Activated T-helper 2 cell treated with anti-CD3 and anti-CD28 coated beads, Interferon-gamma antibody, Interleukin-2, Interleukin-4, amounts not matched to agents 10 μg/mL and 5 μg/mL and 100 μg/mL, durations not matched to agents 14 hours and 24 hours and 36 hours (primary cell): Measurements from ENCODE around the gene APBB2. TPM values are rescaled to one million over a fixed set of nuclear protein-coding genes. Genes with fewer than 3 reads are reported as not detected.

ENCODE experiments used
- DNase-seq: peaks from one replicate; pipeline ENCODE4 v3.0.0; 2021; ENCODE audit warnings: low spot score
- H3K27ac Mint-ChIP-seq: one replicate; pipeline ENCODE4 v1.8.0; 2021; ENCODE audit warnings: mixed read lengths
- H3K27me3 Mint-ChIP-seq: one replicate; pipeline ENCODE4 v1.8.0; 2021; ENCODE audit warnings: low read depth, mixed read lengths
- H3K36me3 Mint-ChIP-seq: one replicate; pipeline ENCODE4 v1.8.0; 2021; ENCODE audit warnings: low read depth, mixed read lengths
- H3K4me1 Mint-ChIP-seq: one replicate; pipeline ENCODE4 v1.8.0; 2021; ENCODE audit warnings: low read depth, mixed read lengths
- H3K4me3 Mint-ChIP-seq: one replicate; pipeline ENCODE4 v1.8.0; 2021; ENCODE audit warnings: low read depth, mild to moderate bottlenecking, moderate library complexity, mixed read lengths
- H3K9me3 Mint-ChIP-seq: one replicate; pipeline ENCODE4 v1.8.0; 2021; ENCODE audit warnings: mixed read lengths
- intact Hi-C: fragments of 100-400 bp; cut with micrococcal nuclease; formaldehyde crosslinking; loops from one replicate; pipeline ENCODE4 v1.15.1; 2023
- total RNA-seq: library from RNA; stranded (reverse); gene quantifications from 2 replicates; pipeline ENCODE4 v1.2.3, GENCODE V29; 2022

The APBB2 gene
- total RNA-seq, 1 donor from 2014 or later, result 0.73 TPM

DNA sequence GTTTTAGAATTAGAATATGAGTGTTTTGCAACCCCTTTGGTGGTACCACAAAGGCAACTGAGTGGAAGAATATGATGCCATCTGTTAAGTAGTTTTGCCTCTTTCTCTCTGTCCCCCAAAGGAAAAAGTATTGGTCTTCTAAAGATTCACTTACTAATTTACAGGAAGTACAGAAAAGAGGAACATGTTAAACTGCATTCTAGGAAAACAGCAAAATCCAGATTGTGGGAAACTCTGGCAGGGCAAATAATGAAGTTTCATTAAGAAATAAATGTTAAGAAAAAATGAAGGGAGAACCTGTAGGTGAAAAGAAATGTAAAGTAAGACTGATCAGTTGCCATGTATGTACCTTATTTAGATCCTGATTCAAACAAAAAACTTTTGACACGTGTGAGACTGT, 425.3 kb downstream of the APBB2 start:
- DNase-seq, result no peak
- intact Hi-C loops, result no loop called here
- Mint-ChIP-seq H3K9me3 (no peaks in the 10 kb centered on the region), H3K4me1 (no peaks in the 10 kb centered on the region), H3K4me3 (no peak overlapping the region), H3K36me3 (no peaks in the 10 kb centered on the region), H3K27me3 (peaks cover 43% of the 10 kb centered on the region), H3K27ac (no peak overlapping the region)

DNA sequence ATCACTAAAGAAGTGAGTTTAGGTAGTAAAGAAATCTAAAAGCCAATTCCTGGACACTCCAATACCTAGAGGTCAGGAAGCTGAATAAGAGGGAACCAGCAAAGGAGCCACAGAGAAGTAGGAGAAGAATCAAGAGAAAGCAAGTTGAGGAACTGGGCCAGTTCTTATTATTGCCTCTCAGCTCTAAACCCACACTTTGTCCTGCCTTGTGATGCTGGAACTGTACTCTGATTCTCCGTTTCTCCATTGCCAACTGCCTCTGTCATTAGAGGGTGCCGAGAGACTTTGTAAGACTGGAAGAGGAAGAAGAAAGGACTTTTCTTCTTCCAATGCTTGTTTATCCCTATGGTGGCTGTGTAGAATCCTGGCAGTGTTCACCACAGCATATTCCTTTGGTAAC, 426.0 kb downstream of the APBB2 start:
- Mint-ChIP-seq H3K27ac (no peak overlapping the region), H3K4me3 (no peak overlapping the region), H3K36me3 (no peaks in the 10 kb centered on the region), H3K9me3 (no peaks in the 10 kb centered on the region), H3K4me1 (no peaks in the 10 kb centered on the region), H3K27me3 (peaks cover 41% of the 10 kb centered on the region)
- DNase-seq, result no peak
- intact Hi-C loops, result no loop called here

DNA sequence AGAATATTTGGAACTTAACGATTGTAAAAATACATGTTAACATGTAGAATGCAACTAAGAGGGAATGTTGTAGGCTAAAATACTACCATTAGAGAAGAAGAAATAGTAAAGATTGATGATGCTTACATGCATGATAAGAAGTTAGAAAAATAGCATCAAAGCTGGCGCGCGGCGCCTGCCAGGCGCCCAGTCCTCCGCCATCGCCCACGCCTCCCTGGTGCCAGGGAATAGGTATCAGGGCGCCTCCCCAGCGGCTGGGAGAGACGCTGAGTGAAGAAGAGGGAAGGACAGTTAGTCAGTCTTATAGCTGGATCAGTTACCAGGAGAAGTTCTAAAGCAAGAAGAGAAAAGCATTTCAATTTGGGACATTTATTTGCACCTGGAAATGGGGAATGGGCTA, 428.6 kb downstream of the APBB2 start:
- intact Hi-C loops, result no loop called here
- peaks cover 40% of the 10 kb centered on the region for H3K27me3 Mint-ChIP-seq
- H3K4me3 Mint-ChIP-seq, result no peak overlapping the region
- H3K9me3 Mint-ChIP-seq, result no peaks in the 10 kb centered on the region
- no peak overlapping the region for H3K27ac Mint-ChIP-seq
- H3K4me1 Mint-ChIP-seq, result no peaks in the 10 kb centered on the region
- no peaks in the 10 kb centered on the region for H3K36me3 Mint-ChIP-seq
- DNase-seq, result no peak

DNA sequence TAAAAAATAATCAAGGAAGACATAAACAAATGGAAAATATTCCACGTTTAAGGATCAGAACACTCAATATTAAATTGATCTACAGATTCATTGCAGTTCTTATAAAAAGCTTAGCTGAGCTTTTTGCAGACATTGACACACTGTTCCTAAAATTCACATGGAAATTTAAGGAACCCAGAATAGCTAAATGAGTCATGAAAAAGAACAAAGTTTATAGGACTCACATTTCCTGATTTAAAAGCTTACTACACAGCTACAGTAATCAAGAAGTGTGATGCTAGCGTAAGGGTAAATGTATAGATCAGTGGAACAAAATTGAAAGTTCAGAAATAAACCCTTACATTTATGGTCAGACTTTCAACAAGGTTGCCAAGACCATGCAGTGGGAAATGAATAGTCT, 431.5 kb downstream of the APBB2 start:
- Mint-ChIP-seq H3K9me3 (peaks cover 3% of the 10 kb centered on the region), H3K4me3 (no peak overlapping the region), H3K36me3 (no peaks in the 10 kb centered on the region), H3K27me3 (peaks cover 24% of the 10 kb centered on the region), H3K27ac (no peak overlapping the region), H3K4me1 (no peaks in the 10 kb centered on the region)
- intact Hi-C loops, result no loop called here
- DNase-seq, result no peak

DNA sequence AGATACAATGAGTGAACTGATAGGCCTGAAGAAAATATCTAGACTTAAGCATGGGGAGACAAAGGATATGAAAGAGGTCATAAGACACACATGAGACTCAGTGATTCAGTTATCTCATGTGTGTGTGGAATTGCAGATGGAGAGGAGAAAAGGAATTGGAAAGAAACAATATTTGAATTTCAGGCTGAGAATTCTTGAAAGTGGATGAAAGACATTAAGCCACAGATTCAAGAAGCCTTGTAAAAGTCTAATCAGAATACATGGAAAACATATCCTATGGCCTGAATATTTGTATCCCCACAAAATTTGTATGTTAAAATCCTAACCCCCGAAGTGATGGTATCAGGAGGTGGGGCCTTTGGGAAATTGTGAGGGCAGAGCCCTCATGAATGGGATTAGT, 436.3 kb downstream of the APBB2 start:
- Mint-ChIP-seq H3K27me3 (peaks cover 18% of the 10 kb centered on the region), H3K4me3 (no peak overlapping the region), H3K27ac (no peak overlapping the region), H3K36me3 (no peaks in the 10 kb centered on the region), H3K9me3 (peaks cover 5% of the 10 kb centered on the region), H3K4me1 (no peaks in the 10 kb centered on the region)
- intact Hi-C loops, result no loop called here
- no peak for DNase-seq

DNA sequence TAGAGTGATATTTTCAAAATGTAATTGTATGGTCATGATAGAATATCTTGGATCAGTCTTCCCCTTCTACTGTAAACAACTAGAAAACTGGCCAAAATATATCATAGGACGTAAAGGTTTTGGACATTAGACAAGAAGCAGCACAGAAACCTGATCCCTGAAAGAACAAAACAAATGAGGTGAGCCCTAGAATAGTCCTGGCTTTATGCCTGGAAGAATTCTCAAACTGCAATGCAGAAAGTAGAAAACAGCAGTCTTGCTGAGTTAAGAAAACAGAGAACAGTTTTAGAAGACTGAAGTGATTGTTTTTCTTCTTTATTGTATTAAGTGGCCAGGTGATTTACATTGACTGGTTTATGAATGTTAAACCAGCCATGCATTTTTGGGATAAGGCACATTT, 445.1 kb downstream of the APBB2 start:
- Mint-ChIP-seq H3K4me1 (no peaks in the 10 kb centered on the region), H3K27me3 (peaks cover 30% of the 10 kb centered on the region), H3K4me3 (no peak overlapping the region), H3K27ac (no peak overlapping the region), H3K36me3 (no peaks in the 10 kb centered on the region), H3K9me3 (no peaks in the 10 kb centered on the region)
- no peak for DNase-seq
- intact Hi-C loops, result no loop called here

DNA sequence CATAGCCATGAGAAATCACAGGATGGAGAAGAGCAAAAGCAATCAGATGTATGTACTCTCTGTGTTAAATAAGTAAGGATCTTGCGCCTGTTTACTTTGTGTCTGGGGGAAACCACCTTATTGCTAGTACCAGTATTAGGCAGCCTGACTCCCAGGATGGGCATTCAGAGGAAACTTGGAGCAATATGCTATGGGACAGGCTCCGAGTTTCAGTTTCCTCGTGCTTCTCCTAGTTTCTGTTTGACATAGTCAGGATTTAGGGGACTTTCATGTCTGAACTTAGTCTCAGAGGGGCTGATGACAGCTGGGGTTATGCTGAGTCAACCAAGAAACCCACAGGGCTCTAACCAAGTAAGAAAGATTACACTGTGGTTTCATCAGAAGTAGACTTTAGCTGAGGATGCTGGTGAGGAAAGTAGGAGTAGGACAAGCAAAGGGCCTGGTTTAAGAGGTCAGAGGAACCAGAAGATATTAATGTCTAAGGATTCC, 451.1 kb downstream of the APBB2 start:
- Mint-ChIP-seq H3K27ac (peak overlapping the region; percentile 55), H3K27me3 (peaks cover 25% of the 10 kb centered on the region), H3K4me1 (peaks cover 17% of the 10 kb centered on the region), H3K4me3 (no peak overlapping the region), H3K9me3 (no peaks in the 10 kb centered on the region), H3K36me3 (no peaks in the 10 kb centered on the region)
- intact Hi-C loops, result loop anchor here (5.0 kb wide), 1 partner anchor 41 kb away; no protein-coding TSS in a partner anchor
- peak; percentile 26 for DNase-seq

Other genes starting within 250 kb of the APBB2 start
- gene UCHL1, start 42.4 kb upstream of the APBB2 start, total RNA-seq, result 0.48 and 0.83 TPM in 2 replicates